ENCODE data around the gene NFILZ.

Gene NFILZ

DNA sequence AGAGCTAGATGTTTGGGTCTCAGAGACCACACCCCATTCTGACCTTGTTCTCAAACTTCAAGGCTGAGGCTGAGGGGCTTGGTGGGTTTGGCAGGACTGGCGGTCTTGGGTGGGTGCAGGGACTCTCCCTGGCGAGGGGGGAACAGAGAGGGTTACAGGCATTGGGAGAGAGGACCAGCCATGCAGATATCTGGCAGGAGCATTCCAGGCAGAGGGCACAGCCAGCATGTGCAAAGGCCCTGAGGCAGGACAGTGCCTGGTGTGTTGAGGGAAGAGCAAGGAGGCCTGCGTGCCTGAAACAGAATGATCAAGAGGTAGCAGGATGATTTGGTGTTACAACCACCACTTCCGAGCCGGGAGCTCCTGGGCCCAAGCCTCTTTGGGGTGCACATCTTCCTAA lies 27.4 kb downstream of the NFILZ start:
- no peak overlapping the region for H3K4me3 ChIP-seq (ENCODE audit: low read depth, low read length)
- DNase-seq (ENCODE audit: low read depth): no peak
- TF ChIP-seq, protein P1, sequence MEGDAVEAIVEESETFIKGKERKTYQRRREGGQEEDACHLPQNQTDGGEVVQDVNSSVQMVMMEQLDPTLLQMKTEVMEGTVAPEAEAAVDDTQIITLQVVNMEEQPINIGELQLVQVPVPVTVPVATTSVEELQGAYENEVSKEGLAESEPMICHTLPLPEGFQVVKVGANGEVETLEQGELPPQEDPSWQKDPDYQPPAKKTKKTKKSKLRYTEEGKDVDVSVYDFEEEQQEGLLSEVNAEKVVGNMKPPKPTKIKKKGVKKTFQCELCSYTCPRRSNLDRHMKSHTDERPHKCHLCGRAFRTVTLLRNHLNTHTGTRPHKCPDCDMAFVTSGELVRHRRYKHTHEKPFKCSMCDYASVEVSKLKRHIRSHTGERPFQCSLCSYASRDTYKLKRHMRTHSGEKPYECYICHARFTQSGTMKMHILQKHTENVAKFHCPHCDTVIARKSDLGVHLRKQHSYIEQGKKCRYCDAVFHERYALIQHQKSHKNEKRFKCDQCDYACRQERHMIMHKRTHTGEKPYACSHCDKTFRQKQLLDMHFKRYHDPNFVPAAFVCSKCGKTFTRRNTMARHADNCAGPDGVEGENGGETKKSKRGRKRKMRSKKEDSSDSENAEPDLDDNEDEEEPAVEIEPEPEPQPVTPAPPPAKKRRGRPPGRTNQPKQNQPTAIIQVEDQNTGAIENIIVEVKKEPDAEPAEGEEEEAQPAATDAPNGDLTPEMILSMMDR (IDR thresholded peaks at IDR 0.05; ENCODE audit: insufficient read depth, low read depth, low read length, missing control alignments): no peak

DNA sequence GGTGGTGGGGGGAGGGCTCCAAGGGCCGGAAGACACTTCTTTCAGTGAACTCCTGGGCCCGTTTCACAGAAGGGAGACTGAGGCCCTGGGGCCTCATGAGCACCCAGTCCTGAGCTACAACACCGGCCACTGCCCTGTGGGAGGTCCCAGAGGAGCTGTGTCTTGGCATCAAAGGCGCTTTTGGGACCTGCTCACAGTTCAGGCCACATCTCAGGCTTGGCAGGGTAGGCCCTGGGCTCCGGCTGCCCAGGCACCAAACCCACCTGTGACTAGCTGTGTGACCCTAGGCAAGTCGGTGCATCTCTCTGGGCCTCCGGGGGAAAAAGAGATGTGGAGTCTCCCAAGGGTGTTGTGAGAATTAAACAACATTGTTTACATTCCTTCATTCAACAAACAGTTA lies 29.5 kb downstream of the NFILZ start:
- H3K4me3 ChIP-seq (ENCODE audit: low read depth, low read length): no peak overlapping the region
- no peak for DNase-seq (ENCODE audit: low read depth)
- TF ChIP-seq, protein P1 (IDR thresholded peaks at IDR 0.05; ENCODE audit: insufficient read depth, low read depth, low read length, missing control alignments): no peak

DNA sequence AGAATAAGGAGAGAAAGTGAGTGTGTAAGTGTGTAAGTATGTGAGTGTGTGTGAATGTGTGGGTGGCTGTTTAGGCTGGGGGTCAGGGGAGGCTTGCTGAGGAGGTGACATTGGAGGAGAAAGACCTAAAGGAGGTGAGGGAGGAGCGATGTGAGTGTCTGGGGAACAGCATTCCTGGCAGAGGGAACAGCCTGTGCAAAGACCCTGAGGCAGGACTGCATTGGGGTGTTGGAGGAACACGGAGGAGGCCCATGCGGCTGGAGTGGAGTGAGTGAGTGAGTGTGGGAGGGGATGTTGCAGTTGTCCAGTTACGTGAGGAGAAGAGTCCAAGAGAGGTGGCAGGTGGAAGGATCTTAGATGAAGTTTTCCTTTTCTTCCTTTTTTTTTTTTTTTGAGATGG lies 31.8 kb downstream of the NFILZ start:
- DNase-seq (ENCODE audit: low read depth): no peak
- TF ChIP-seq, protein P1 (IDR thresholded peaks at IDR 0.05; ENCODE audit: insufficient read depth, low read depth, low read length, missing control alignments): no peak
- H3K4me3 ChIP-seq (ENCODE audit: low read depth, low read length): no peak overlapping the region

DNA sequence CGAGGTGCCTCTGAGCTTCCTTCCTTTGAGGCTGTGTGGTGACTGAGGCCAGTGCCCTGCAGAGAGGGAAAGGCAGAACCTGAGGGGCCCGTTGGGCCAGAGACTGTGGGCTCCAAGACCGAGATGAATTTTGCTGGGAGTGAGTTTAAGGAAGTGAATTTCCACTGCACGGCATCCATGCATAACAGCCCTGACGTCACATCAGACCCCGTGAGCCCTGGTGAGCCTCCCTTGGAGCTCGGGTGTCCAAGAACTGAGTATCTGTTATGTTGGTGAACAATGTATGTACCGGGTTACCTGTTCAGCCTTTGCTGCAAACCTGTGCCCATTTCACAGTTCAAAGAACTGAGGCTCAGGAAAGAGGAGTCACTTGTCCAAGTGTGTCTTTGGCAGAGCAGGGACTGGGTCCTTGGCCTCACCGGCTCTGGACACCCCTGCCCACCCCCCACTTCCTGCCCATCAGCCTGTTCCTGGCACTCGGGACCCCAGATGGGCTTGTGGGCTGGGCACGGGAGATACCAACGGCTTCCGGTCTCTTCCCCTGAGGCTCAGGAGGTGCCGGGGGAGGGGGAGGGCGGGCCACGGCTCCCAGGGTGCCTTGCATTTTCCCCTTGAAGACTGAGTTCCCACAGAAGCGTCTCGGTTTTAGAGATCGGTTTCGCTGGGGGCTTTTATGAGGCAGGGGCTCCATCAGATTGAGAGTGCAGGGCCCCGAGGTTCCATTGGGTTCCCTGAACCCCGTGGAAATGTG lies 33.7 kb downstream of the NFILZ start:
- TF ChIP-seq, protein P1 (IDR thresholded peaks at IDR 0.05; ENCODE audit: insufficient read depth, low read depth, low read length, missing control alignments): no peak
- DNase-seq (ENCODE audit: low read depth): peak; percentile 25
- H3K4me3 ChIP-seq (ENCODE audit: low read depth, low read length): no peak overlapping the region

GRCh38 chr19:8664671-8665057 lies 34.2 kb downstream of the NFILZ start:
- TF ChIP-seq, protein P1 (IDR thresholded peaks at IDR 0.05; ENCODE audit: insufficient read depth, low read depth, low read length, missing control alignments): no peak
- no peak overlapping the region for H3K4me3 ChIP-seq (ENCODE audit: low read depth, low read length)
- no peak for DNase-seq (ENCODE audit: low read depth)

GRCh38 chr19:8665468-8666213 lies 35.2 kb downstream of the NFILZ start:
- no peak for DNase-seq (ENCODE audit: low read depth)
- TF ChIP-seq, protein P1 (IDR thresholded peaks at IDR 0.05; ENCODE audit: insufficient read depth, low read depth, low read length, missing control alignments): no peak
- no peak overlapping the region for H3K4me3 ChIP-seq (ENCODE audit: low read depth, low read length)
